CD1c-positive myeloid dendritic cell (primary cell): Measurements from ENCODE around the gene C1orf159.
"Not testable (repeated sequence)": the region's sequence is repeated elsewhere in the genome, so short reads cannot be mapped to it uniquely, and the experiment has no call there.

Experiments
- DNase-seq: peaks from one replicate; pipeline ENCODE4 v3.0.0-alpha.2; 2016; ENCODE audit errors: extremely low spot score

Gene C1orf159

DNA sequence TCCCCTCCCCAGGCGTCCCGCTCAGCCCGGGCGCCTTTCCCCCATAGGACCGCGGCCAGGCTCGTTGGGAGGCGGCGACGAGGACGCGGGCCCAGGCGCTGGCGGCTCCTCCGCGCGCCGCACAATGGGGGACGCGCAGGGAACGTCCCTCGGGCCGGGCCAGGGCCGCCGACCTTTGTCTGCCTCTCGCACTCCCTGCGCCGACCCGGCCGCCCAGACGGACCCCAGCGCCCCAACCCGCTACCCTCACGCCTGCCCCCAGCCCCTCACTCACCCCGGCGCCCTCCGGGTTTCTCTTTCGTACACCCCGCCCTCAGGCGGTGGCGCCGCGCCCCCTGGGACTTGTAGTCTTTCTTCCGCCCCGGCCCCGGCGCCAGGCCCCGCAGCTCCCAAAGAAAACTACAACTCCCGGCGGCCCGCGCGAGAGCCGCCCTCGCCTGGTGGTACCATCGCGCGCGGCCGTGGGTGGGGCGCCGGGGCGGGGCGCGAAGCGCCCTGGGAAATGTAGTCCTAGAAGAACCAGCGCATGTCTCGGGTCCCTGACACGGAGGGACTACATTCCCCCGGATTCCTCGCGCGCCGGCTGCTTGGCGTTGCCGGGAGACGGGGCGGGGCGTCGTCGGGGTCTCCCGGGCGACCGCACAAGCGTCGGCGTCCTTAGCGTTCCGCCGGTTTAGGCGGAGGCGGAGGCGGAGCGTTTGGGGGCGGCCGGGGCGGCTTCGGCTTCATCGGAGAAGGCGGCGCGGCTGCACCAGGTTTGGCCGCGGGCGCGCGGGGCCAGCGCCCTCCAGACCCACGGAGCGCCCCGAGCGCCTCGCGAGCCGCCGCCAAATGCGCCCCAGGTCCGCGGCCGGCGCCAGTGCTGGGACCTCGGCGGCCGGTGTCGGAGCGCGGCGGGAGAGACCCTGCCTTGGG, at the start of gene C1orf159:
TSS of gene C1orf159 (minus strand) at position 304 of the 915 bp plus-strand sequence. CDS start 24,546 bp downstream, outside the sequence.
- DNase-seq: peak; percentile 98

DNA sequence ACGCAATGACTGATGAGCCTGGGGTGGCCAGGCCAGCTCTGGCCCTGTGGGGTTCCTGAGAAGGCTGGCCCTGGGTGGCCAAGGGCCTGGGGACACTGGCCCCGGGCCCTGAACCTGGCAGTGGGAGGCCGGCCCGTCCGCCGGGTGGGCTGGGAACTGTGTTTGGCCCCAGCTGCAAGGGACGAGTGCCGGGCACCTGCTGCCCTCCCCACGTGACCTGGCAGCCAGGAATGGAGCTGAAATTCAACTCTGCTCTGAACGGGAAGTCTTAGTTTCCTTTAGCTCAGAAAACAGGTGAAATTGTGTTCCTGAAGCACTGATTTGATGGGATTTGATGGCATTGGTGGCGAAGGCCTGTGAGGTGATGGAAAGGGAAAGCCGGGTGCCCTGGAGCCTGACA, 49.6 kb upstream of the C1orf159 start:
- DNase-seq: no peak

DNA sequence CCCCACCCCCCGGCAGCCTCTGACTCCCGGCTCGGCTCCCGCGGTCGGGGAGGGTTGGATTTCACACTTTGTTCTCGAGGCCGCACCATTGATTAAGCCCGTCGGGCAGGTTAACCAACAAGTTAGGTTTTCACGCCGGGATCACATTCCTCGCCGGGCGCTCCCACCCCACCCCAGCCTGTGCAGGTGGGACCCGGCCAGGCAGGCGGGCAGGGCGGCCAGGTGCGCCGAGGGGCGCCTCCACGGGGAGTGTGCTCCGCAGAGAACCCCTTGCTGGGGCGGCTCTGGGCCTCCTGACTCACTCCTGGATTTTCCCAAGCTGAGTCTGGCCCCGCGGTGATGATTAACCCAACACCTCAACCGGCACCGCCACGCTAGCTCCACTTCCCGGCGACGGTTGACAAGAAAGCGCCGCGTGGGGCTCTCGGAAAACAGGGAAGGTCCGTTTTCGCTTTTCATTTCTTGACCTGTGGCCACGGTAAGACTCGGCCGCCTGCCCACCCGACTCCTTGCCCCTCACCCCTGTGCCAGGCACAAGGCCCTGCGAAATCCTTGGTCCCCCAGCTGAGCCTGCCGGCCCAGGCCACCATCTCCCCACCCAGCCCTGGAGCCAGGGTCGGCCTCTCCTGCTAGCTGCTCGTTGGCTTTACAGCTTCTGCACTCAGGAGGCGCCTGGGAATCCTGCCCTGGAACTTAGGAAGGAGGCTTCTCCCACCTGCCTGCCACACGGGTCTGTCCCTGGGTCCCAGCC, 49.0 kb upstream of the C1orf159 start:
- no peak for DNase-seq

DNA sequence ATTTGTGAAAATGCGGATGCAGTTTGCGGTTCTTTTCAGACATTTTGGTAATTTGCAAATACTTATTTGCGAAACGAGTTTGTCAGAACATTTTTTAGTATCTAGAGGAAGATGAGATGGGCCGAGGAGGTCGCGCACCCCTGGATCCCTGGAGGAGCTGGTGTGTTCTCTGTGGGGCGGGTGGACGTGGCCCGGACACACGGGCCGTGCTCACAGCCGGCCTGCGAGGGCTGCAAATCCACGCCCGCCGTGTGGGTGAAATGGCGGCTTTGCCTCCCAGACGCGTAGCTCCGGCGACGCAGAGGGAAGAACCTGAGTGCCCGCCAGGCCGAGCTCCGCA, 48.4 kb upstream of the C1orf159 start:
- no peak for DNase-seq

DNA sequence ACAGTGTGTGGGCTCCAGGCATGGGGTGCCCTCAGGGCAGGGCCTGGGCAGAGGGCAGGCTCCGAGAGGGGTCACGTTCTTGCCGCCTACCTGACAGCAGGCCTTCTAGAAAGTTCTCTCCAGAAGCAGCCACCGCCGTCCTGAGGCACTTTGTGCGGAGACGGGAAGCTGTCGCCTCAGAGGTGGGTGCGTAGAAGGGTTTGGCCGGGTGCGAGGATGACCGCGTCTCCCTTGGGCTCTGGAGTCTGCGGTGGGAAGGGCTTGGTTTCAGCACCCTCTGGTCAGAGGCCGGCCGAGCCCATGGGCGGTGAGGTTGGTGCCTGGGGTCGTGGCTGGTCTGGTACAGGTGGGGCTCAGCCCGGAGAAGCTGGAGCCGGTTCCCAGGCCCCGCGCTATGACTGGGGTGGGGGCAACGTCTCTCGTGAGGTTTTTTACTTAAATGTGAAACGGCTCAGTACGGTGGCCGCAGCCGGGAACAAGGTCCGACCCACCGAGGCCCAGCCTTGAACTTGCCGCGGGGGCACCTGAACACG, 47.7 kb upstream of the C1orf159 start:
- no peak for DNase-seq

DNA sequence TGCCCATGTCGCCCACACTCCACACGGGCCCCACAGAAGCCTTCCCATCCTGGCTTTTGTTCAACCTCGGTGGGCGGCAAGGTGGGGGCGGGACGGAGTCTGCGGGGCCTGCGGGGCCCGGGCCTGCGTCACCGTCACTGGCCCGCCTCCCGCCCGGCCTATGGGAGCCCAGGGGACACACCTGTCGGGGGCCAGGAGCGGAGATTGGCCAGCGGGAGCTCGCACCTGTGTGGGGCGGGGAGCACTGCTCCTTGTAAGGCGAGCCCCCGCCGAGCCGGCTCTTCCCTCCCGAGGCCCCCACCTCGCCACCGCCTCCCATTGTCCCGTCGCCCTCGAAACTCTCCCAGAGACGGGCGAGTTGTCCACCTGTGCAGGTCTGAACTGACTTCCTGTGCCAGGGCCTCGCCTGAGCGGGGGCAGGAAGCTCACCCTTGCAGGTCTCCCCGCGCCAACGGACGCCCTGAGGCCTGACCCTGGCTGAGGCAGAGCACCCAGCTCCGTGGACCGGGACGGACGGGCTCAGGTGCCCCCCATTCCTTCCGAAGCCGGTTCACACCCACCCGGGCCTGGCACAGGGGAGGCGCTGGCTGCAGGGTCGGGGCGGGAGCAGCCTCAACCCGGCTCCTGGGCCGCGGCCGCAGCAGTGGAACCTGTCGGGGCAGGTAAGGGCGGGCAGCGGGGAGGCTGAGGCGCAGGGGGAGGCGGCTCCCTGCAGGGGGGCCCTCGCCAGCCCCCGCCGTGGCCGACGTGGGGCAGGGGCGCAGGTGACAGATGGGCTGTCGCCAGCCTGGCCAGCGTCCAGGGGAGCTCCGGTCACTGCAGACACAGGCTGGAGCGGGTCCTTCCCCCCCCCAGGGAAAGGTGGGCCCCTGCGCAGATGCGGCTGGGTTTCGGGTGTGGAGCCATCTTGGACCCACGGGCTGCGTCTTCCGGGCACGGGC, 47.0 kb upstream of the C1orf159 start:
- DNase-seq: no peak

DNA sequence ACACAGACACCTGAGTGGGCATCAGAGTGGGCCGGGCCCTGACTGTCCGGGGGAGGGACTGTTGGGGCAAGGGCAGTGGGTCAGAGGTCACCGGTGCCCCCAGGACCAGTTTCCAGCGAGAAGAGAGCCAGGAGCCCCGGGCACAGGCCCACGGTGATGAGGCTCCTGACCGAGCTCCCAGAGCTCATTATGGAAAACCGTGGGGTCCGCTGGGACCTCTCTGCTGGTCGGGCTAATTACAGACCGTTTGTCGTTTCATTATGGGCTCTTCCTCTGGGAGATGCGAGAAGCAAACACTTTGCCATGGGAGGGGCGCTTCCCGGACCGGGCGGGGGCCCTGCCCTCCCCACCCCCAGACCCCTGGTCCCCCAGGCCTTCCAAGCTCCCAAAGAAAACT, 45.8 kb upstream of the C1orf159 start:
- DNase-seq: no peak

DNA sequence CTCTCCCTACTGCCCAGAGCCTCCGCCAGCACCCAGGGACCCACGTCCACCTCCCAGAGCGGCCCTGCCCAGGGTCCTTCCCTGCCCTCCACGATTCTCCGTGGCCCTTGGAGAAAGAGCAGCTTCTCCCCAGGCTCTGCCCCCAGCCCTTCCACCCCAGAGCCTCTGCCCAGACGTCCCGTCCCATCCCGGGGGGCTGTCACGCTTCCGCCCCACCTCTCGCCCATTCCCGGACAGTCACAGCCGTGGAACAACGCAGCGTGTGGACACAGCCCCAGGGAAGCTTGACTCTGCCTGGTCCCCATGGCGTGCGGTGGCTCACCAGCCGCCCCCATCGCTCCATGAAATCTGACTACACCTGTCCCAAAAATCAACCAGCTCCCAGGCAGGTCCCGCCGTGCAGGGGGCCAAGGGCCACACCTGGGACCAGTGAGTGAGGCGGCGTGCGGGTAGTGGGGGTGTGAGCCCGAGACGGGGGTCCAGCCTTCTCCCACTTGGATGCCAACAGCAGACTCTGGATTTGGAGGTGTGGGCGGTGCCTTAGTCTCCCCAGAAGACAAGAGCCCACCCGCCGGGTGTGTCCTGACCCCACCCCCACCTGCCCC, 45.3 kb upstream of the C1orf159 start:
- DNase-seq: no peak

DNA sequence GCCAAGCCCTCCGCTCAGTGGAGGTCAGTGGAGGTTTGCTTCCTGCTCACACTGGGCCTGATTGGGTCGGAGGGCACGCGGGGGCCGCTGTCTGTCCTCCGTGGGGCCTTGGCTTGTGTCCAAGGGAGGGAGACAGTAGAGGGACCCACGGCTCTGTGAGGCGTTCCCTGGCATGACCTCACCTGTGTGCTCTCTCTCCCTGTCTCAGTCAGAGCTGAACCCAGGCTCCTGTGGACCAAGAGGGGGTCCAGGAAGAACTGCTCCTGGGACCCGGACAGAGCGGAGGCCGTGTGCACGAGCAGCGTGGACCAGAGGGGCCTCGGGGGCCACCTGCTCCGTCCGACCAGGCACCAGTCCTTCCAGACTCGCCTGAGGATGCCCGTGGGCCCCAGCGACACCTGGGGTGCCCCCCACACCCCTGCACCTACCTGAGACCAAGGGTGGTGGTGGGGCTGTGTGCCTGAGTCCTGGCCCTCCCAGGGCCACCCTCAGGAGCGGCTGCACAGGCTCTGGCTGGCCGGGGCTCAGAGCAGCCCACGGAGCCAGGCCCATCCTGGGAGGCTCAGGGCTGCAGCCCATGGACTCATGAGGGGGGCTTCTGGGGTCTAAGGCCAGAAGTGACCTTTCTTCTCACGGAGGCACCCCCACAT, 44.5 kb upstream of the C1orf159 start:
- DNase-seq: no peak

DNA sequence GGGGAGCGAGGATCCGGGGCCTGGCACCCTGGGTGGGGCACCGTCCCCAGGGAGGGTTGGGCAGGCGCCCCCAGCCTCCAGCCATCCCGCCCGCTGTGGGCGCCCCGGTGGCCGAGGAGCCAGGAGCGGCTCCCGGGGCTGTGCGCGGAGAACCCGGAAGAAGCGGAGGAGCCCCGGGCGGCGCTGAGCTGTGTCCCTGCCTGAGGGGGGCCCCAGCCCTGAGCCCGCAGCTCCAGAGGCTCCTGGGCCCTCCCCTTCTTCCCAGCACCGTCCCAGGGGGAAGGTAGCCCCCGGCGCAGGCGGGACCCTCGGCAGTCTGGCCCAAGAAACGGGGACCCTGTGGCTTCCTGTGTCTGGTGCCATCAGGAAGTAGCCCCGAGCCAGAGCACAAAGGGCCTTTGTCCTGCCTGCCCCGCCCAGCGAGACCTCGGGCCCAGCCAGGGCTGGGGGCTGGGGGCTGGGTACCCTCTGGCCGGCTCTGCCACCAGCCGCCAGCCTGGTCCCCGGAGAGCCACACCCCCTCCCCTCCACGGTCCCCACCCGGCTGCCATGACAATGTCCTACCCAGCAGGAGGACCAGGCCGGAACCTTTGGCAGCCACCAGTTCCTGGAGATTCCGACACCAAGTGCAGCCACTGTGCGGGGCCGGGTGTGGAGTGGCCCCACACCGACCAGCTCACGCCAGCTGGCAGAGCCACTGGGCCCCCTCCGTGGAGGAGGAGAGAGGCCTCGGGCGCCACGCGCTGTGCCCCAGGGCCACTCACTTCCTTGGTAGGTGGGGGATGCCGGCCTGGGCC, 42.2 kb upstream of the C1orf159 start:
- DNase-seq: peak; percentile 31

DNA sequence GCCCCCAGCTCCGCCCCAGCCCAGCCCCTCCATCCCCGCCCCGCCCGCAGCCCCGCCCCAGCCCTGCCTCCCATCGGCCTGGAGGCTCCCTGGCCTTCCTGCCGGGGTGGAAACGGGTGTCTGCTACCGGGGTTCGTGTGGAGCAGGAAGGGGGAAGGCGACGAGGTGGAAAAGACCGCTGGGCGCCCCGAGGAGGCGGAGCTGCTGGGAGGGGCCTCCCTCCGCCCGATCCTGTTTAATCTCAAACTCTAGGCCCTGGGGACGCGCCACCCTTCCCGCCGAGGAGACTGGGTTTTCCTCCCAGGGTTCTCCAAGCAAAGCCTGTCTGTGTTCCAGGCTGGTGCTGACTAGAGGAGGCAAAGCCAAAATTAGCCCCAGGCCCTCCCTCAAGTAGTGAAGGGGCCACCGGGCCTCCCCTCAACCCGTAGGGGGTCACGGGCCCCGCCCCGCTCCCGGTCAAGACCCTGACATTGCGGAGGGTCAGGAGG, 41.6 kb upstream of the C1orf159 start:
- DNase-seq: peak; percentile 77

DNA sequence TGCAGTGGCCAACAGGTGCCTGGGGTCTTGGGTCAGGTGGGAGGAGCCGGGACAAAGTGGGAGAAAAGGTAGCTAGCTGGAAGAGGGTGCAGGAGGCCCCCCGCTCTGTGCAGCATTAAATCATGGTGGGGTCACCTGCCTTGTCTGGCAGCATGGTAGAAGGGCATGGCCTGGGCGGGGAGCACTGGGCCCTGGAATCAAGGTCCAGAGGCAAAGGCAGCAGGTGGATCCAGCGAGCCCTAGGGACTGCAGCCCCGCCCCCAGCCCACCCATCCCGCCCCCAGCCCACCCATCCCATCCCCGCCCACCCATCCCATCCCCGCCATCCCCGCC, 41.1 kb upstream of the C1orf159 start:
- DNase-seq: no peak

DNA sequence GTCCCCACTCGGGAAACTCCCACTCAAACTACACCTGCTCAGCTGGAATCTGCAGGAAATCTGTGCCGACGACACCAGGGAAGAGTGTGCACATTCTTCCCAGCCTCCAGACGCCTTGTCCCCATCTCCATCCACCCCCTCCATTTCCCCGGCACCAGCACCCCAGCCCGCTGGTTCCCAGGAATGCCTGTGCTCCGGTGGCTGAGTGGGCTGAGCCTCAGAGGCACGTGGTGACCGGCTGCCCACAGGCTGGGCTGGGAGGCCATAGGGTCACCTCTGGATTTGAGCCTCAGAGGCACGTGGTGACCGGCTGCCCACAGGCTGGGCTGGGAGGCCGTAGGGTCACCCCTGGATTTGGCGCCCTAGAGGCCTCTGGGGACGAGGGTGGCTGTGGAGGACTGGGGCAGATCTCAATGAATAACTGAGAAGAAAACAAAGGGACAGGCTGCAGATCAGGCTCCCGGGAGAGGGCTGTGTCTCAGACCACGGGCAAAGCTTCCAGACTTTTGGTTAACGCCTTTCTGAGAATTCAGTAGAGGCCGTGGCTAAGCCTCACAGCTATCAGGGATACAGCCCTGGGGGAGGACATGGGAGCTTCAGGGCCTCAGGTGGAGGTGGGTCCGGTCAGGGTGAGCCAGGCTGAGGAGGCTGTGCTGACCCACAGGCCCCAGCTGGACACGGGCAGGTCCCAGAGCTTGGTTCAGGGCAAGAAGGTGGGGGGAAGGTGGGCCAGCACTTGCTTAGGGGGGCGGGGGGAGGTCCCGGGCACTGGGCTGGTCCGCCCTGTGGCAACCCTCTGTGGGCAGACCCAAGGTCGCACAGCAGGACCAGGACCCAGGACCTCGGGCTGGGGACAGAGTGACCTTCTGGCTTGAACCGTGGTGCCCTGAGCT, 40.5 kb upstream of the C1orf159 start:
- no peak for DNase-seq

DNA sequence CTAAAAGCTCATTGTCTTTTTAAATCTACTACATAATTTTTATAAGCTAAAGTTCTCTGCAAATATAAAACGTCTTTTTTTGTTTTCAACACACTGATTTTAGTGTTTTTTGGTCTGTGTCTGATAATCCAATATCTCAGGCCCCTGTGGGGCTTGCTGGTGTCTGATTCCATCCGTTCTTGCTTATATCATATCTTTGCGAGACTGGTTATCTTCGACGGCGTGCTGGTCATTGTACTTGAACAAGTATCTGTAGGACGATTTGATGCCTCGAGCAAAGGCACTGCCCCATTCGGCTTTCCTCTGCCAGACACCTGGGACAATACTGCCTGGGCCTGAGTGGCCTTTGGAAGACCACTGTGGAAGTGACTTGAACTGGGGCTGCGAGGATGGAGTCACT, 39.4 kb upstream of the C1orf159 start:
- DNase-seq: no peak

DNA sequence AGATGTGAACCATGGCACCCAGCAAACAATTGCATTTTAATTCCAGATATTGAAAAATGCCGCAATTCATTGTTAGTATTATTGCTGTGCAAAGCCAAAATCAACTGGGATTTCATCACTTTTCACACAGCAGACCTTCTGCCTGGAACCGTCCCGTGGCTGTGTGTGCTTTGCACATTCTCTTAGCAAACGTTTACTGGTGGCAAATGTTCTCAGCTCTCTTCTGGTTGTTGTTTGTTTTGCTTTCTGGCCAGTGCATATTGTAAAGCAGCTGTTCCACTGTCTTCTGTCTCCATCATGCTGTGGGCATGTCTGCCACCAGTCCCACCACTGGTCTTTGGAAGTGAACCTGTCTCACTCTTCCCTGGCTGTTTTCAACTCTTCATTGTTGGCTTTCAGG, 38.0 kb upstream of the C1orf159 start:
- no peak for DNase-seq

DNA sequence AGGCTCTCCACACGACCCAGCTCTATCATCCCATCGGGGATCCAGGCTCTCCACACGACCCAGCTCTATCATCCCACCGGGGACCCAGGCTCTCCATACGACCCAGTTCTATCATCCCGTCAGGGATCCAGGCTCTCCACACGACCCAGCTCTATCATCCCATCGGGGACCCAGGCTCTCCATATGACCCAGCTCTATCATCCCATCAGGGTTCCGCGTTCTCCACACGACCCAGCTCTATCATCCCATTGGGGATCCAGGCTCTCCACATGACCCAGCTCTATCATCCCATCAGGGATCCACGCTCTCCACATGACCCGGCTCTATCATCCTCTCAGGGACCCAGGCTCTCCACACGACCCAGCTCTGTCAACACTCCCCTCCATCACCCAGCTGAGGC, 37.3 kb upstream of the C1orf159 start:
- not testable (repeated sequence) for DNase-seq

DNA sequence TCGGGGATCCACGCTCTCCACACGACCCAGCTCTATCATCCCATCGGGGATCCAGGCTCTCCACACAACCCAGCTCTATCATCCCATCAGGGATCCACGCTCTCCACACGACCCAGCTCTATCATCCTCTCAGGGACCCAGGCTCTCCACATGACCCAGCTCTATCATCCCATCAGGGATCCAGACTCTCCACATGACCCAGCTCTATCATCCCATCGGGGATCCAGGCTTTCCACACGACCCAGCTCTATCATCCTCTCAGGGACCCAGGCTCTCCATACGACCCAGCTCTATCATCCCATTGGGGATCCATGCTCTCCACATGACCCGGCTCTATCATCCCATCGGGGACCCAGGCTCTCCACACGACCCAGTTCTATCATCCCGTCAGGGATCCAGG, 36.5 kb upstream of the C1orf159 start:
- DNase-seq: not testable (repeated sequence)

DNA sequence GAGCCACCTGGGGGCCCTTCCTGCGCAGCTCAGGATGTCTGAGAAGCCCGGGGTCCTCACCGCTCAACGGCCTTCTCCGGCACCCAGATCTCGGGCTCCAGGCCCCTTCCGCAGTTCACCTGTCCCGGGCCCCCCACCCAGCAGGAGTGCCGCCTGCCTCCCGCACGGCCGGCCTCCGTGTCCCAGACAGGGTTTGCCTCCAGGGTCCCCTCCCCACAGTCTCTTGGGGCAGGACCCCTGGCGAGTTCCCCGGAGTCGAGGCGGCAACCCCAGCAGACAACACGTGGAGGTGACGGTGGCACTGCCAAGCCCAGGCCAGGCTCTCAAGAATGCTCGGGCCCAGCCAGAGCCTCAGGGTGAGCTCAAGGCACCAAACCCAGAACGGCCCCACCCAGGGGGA, 35.4 kb upstream of the C1orf159 start:
- DNase-seq: no peak

DNA sequence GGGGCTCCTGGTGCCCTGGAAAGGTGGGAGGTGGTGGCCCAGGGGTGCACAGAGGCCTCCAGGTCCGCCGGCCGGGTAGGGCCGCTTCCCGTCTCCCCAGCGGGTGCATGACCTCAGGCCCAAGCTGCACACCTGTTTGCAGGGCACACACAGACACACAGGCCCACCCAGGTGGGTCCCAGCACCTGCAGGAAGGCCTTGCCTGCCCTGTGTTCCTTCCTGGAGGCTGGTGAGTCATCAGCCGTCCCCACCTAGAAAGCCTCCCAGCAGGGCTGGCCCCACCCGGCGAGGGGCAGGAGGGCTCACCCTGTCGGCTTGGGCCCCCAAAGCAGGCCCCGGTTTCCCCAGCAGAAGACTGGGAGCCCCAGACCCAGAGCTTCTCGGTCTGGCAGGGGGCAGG, 34.2 kb upstream of the C1orf159 start:
- DNase-seq: no peak
